Measurements from ENCODE around the gene PPP1CB. TPM values are rescaled to one million over a fixed set of nuclear protein-coding genes. Genes with fewer than 3 reads are reported as not detected.
"Not testable (repeated sequence)": the region's sequence is repeated elsewhere in the genome, so short reads cannot be mapped to it uniquely, and the experiment has no call there.

Gene PPP1CB
- total RNA-seq, 2 experiments from 2014 or later: 153 to 218 TPM

- H3K4me3 Mint-ChIP-seq: no peak overlapping the region
- no peak for DNase-seq
- CTCF ChIA-PET: interaction anchor here (1.4 to 3.9 kb wide), 2 partner anchors 14 to 174 kb away, joined by 6 to 19 read pairs; no protein-coding TSS in a partner anchor
- H3K36me3 Mint-ChIP-seq: peaks cover 21% of the 10 kb centered on the region
- H3K27me3 Mint-ChIP-seq: no peaks in the 10 kb centered on the region
- no peaks in the 10 kb centered on the region for H3K9me3 Mint-ChIP-seq (ENCODE audit: low read depth)
- ATAC-seq: no peak
- no peak overlapping the region for H3K27ac Mint-ChIP-seq
- H3K4me1 Mint-ChIP-seq: peaks cover 26% of the 10 kb centered on the region
Measured at GRCh38 chr2:28768952-28769351, 17.3 kb downstream of the PPP1CB start.

GRCh38 chr2:28772351-28772750 lies 20.7 kb downstream of the PPP1CB start:
- no peak overlapping the region for H3K4me3 Mint-ChIP-seq
- DNase-seq: no peak
- no peaks in the 10 kb centered on the region for H3K27me3 Mint-ChIP-seq
- peaks cover 17% of the 10 kb centered on the region for H3K36me3 Mint-ChIP-seq
- no peak for ATAC-seq
- H3K9me3 Mint-ChIP-seq (ENCODE audit: low read depth): no peaks in the 10 kb centered on the region
- H3K27ac Mint-ChIP-seq: no peak overlapping the region
- H3K4me1 Mint-ChIP-seq: peaks cover 22% of the 10 kb centered on the region
- CTCF ChIA-PET: no interaction called here

- Mint-ChIP-seq H3K4me1 (peaks cover 14% of the 10 kb centered on the region), H3K27me3 (no peaks in the 10 kb centered on the region), H3K4me3 (no peak overlapping the region), H3K36me3 (peaks cover 31% of the 10 kb centered on the region), H3K27ac (no peak overlapping the region), H3K9me3 (ENCODE audit: low read depth) (no peaks in the 10 kb centered on the region)
- ATAC-seq (no peak), DNase-seq (no peak)
- CTCF ChIA-PET: no interaction called here
Measured at GRCh38 chr2:28776471-28776870, 24.8 kb downstream of the PPP1CB start.

- Mint-ChIP-seq H3K9me3 (ENCODE audit: low read depth) (no peaks in the 10 kb centered on the region), H3K4me1 (peaks cover 13% of the 10 kb centered on the region), H3K27me3 (no peaks in the 10 kb centered on the region), H3K27ac (no peak overlapping the region), H3K4me3 (no peak overlapping the region), H3K36me3 (peaks cover 39% of the 10 kb centered on the region)
- ATAC-seq (no peak), DNase-seq (no peak)
- CTCF ChIA-PET: interaction anchor here (1.5 kb wide), 1 partner anchor 184 kb away, joined by 5 read pairs; no protein-coding TSS in a partner anchor
Measured at GRCh38 chr2:28778392-28778791, 26.8 kb downstream of the PPP1CB start.

GRCh38 chr2:28779001-28779400 lies 27.4 kb downstream of the PPP1CB start:
- DNase-seq: no peak
- Mint-ChIP-seq H3K27me3 (no peaks in the 10 kb centered on the region), H3K27ac (no peak overlapping the region), H3K4me1 (peaks cover 13% of the 10 kb centered on the region), H3K4me3 (no peak overlapping the region), H3K9me3 (ENCODE audit: low read depth) (no peaks in the 10 kb centered on the region), H3K36me3 (peaks cover 43% of the 10 kb centered on the region)
- ATAC-seq: no peak
- CTCF ChIA-PET: interaction anchor here (0.6 to 1.5 kb wide), 2 partner anchors 42 to 185 kb away, joined by 3 to 5 read pairs; no protein-coding TSS in a partner anchor

- Mint-ChIP-seq H3K4me1 (peaks cover 13% of the 10 kb centered on the region), H3K4me3 (no peak overlapping the region), H3K9me3 (ENCODE audit: low read depth) (no peaks in the 10 kb centered on the region), H3K27ac (no peak overlapping the region), H3K36me3 (peaks cover 46% of the 10 kb centered on the region), H3K27me3 (no peaks in the 10 kb centered on the region)
- CTCF ChIA-PET: interaction anchor here (1.5 to 1.6 kb wide), 2 partner anchors 29 to 186 kb away, joined by 3 to 6 read pairs; no protein-coding TSS in a partner anchor
- DNase-seq (no peak), ATAC-seq (no peak)
Measured at GRCh38 chr2:28780496-28780895, 28.9 kb downstream of the PPP1CB start.

GRCh38 chr2:28782423-28782822 lies 30.8 kb downstream of the PPP1CB start:
- Mint-ChIP-seq H3K27me3 (no peaks in the 10 kb centered on the region), H3K36me3 (peaks cover 43% of the 10 kb centered on the region), H3K9me3 (ENCODE audit: low read depth) (no peaks in the 10 kb centered on the region), H3K4me1 (peaks cover 10% of the 10 kb centered on the region), H3K4me3 (no peak overlapping the region), H3K27ac (no peak overlapping the region)
- no peak for DNase-seq
- CTCF ChIA-PET: interaction anchor here (0.9 to 5.4 kb wide), 3 partner anchors 22 to 188 kb away, joined by 3 to 28 read pairs (median 3); no protein-coding TSS in a partner anchor
- ATAC-seq: no peak

GRCh38 chr2:28784570-28784969 lies 32.9 kb downstream of the PPP1CB start:
- not testable (repeated sequence) for ATAC-seq; H3K9me3 Mint-ChIP-seq (ENCODE audit: low read depth); H3K4me1 Mint-ChIP-seq; H3K4me3 Mint-ChIP-seq; H3K27me3 Mint-ChIP-seq; DNase-seq; H3K27ac Mint-ChIP-seq
- peaks cover 48% of the 10 kb centered on the region for H3K36me3 Mint-ChIP-seq
- CTCF ChIA-PET: interaction anchor here (5.4 kb wide), 1 partner anchor 190 kb away, joined by 28 read pairs; no protein-coding TSS in a partner anchor

- H3K27me3 Mint-ChIP-seq: no peaks in the 10 kb centered on the region
- DNase-seq (no peak), ATAC-seq (no peak)
- peaks cover 3% of the 10 kb centered on the region for H3K4me1 Mint-ChIP-seq
- H3K36me3 Mint-ChIP-seq: peaks cover 62% of the 10 kb centered on the region
- CTCF ChIA-PET: no interaction called here
- H3K27ac Mint-ChIP-seq: no peak overlapping the region
- H3K9me3 Mint-ChIP-seq (ENCODE audit: low read depth): no peaks in the 10 kb centered on the region
- H3K4me3 Mint-ChIP-seq: no peak overlapping the region
Measured at GRCh38 chr2:28796620-28797019, 45.0 kb downstream of the PPP1CB start.

GRCh38 chr2:28801726-28802125 lies 50.1 kb downstream of the PPP1CB start:
- CTCF ChIA-PET: interaction anchor here (0.9 to 1.6 kb wide), 2 partner anchors 50 to 208 kb away, joined by 3 to 5 read pairs; partner anchors contain the start of gene PPP1CB
- no peak for DNase-seq
- peaks cover 51% of the 10 kb centered on the region for H3K36me3 Mint-ChIP-seq

GRCh38 chr2:28802975-28803429 lies 51.4 kb downstream of the PPP1CB start:
- no peak for DNase-seq
- no peak for ATAC-seq
- Mint-ChIP-seq H3K27me3 (no peaks in the 10 kb centered on the region), H3K36me3 (peaks cover 39% of the 10 kb centered on the region), H3K9me3 (ENCODE audit: low read depth) (no peaks in the 10 kb centered on the region), H3K4me3 (no peak overlapping the region), H3K4me1 (no peaks in the 10 kb centered on the region), H3K27ac (no peak overlapping the region)
- CTCF ChIA-PET: interaction anchor here (1.6 kb wide), 1 partner anchor 209 kb away, joined by 5 read pairs; no protein-coding TSS in a partner anchor

More at GRCh38 chr2:28801726-28802125, 50.1 kb downstream of the PPP1CB start:
- Mint-ChIP-seq H3K27me3 (no peaks in the 10 kb centered on the region), H3K4me3 (no peak overlapping the region), H3K9me3 (ENCODE audit: low read depth) (no peaks in the 10 kb centered on the region), H3K4me1 (peaks cover 2% of the 10 kb centered on the region), H3K27ac (no peak overlapping the region)
- no peak for ATAC-seq

GRCh38 chr2:28809927-28810326 lies 58.3 kb downstream of the PPP1CB start:
- ATAC-seq: no peak
- H3K4me3 Mint-ChIP-seq: peak overlapping the region; percentile 70
- peaks cover 17% of the 10 kb centered on the region for H3K4me1 Mint-ChIP-seq

GRCh38 chr2:28810384-28811285 lies 59.0 kb downstream of the PPP1CB start, which contains the start of gene SPDYA:
TSS of gene SPDYA (plus strand) at chr2:28810834. CDS start at chr2:28816015, 5,181 bp downstream.
- H3K27ac Mint-ChIP-seq: peak within 1 kb of the TSS; percentile 61

More at GRCh38 chr2:28809927-28810326, 58.3 kb downstream of the PPP1CB start:
- DNase-seq: no peak
- Mint-ChIP-seq H3K36me3 (peaks cover 7% of the 10 kb centered on the region), H3K9me3 (ENCODE audit: low read depth) (no peaks in the 10 kb centered on the region), H3K27me3 (peaks cover 3% of the 10 kb centered on the region), H3K27ac (peak overlapping the region; percentile 61)
- CTCF ChIA-PET: interaction anchor here (1.0 to 2.4 kb wide), 5 partner anchors 11 to 243 kb away, joined by 3 to 12 read pairs (median 4); no protein-coding TSS in a partner anchor

More at GRCh38 chr2:28810384-28811285, 59.0 kb downstream of the PPP1CB start, which contains the start of gene SPDYA:
- peak; percentile 88 for DNase-seq
- peaks cover 3% of the 10 kb centered on the region for H3K27me3 Mint-ChIP-seq
- ATAC-seq: peak; percentile 97
- peaks cover 17% of the 10 kb centered on the region for H3K4me1 Mint-ChIP-seq
- H3K9me3 Mint-ChIP-seq (ENCODE audit: low read depth): no peaks in the 10 kb centered on the region
- peaks cover 5% of the 10 kb centered on the region for H3K36me3 Mint-ChIP-seq
- CTCF ChIA-PET: interaction anchor here (0.6 to 2.4 kb wide), 7 partner anchors 10 to 265 kb away, joined by 3 to 12 read pairs (median 4); no protein-coding TSS in a partner anchor
- peak within 1 kb of the TSS; percentile 70 for H3K4me3 Mint-ChIP-seq
